Right lobe of liver (tissue), 6 donors: Measurements from ENCODE around the gene PRR5L. TPM values are rescaled to one million over a fixed set of nuclear protein-coding genes. Genes with fewer than 3 reads are reported as not detected.

Source experiments
- ATAC-seq, 4 donors: fragments of 200-7000 bp; cut with Tn5 transposase; one replicate each; pipeline ENCODE4 v1.9.1; 2020; ENCODE audit warnings: mild to moderate bottlenecking in 4 of 4, moderate library complexity in 4 of 4
- DNase-seq, 3 donors: peaks; one replicate each; pipeline ENCODE4 v3.0.0-alpha.2; 2020
- H3K27ac ChIP-seq, 3 donors: fragments of 200-600 bp; one replicate each; pipeline ENCODE4 v1.8.0; 2022
- H3K27me3 ChIP-seq, 2 donors: fragments of 200-600 bp; one replicate each; pipeline ENCODE4 v1.8.0; 2022
- H3K36me3 ChIP-seq, 4 donors: fragments of 200-600 bp; sonication (generic) in 1 of 4; one replicate each; pipeline versions ENCODE4 v1.5.1 to v1.8.0; 2017 to 2022; ENCODE audit warnings: control low read depth in 1 of 4
- H3K4me1 ChIP-seq, 4 donors: fragments of 200-600 bp; sonication (generic) in 1 of 4; one replicate each; pipeline versions ENCODE4 v1.5.1 to v1.8.0; 2017 to 2022; ENCODE audit warnings: control low read depth in 1 of 4
- H3K4me3 ChIP-seq, 3 donors: fragments of 200-600 bp; one replicate each; pipeline ENCODE4 v1.8.0; 2022
- H3K9me3 ChIP-seq, 4 donors: fragments of 200-600 bp; sonication (generic) in 1 of 4; one replicate each; pipeline versions ENCODE4 v1.5.1 to v1.8.0; 2017 to 2022; ENCODE audit warnings: control low read depth in 1 of 4
- CTCF ChIP-seq, 4 donors: fragments of 200-600 bp in 3 of 4; fragments of 450-650 bp in 1 of 4; IDR thresholded peaks; one replicate each; pipeline versions ENCODE4 v1.5.1 to v1.8.0; 2016 to 2022; ENCODE audit warnings: antibody characterized with exemption in 4 of 4, mild to moderate bottlenecking in 2 of 4
- POLR2A ChIP-seq: fragments of 450-650 bp; IDR thresholded peaks from one replicate; pipeline ENCODE4 v1.6.1; 2017; ENCODE audit warnings: antibody characterized with exemption, mild to moderate bottlenecking
- WGBS: methylation state at CpG from one replicate; pipeline ENCODE4 v1.1.6; 2018; ENCODE audit warnings: low coverage, low lambda C conversion rate; ENCODE audit not compliant: insufficient coverage; ENCODE audit errors: missing lambda C conversion rate; 5-methylcytosine and 5-hydroxymethylcytosine counted together
- intact Hi-C, 2 donors: fragments of 100-400 bp; cut with DNase I; formaldehyde crosslinking; loops; one replicate each; pipeline versions ENCODE4 v1.11.2 to v1.14.1; 2022
- total RNA-seq, 6 experiments: library from RNA; depleted of rRNA in 2 of 6; stranded (reverse); fragments of >200 nt in 2 of 6; fragmentation: NEBNext Ultra II Directional in 3 of 6; extraction: Animal tissue kit (Norgen Biotek cat#: 25700) in 3 of 6; gene quantifications; one replicate each; pipeline versions ENCODE4 v1.1.0 to v1.2.4, GENCODE V29; 2016 to 2023
- donor health status: DM: no; HTN: yes; CAD: no.
- donor health status: DM: no; HTN: no; CAD: no.
- donor health status: DM: no; HTN: no; CAD: no.
- donor health status: DM: no; HTN: yes; CAD: no.
- donor health status: DM: no; HTN: yes; CAD: no.

The PRR5L gene
- total RNA-seq, 6 experiments from 2014 or later, result 2.2 to 4.5 (median 2.3) TPM

GRCh38 chr11:36341915-36342314, 45.8 kb downstream of the PRR5L start:
- Histone ChIP-seq H3K36me3 (no peaks in the 10 kb centered on the region), H3K4me1 (no peaks in the 10 kb centered on the region), H3K27ac (no peak overlapping the region), H3K4me3 (no peak overlapping the region), H3K9me3 (no peaks in the 10 kb centered on the region), H3K27me3 (no peaks in the 10 kb centered on the region)
- ATAC-seq (no peak), DNase-seq (no peak)
- intact Hi-C loops, result no loop called here
- TF ChIP-seq POLR2A (no peak), CTCF (IDR thresholded peaks at IDR 0.05) (no peak)
- 60% methylated on average over 8 of the region's 8 CpGs for WGBS

GRCh38 chr11:36342327-36342726, 46.2 kb downstream of the PRR5L start:
- H3K27me3 ChIP-seq, result no peaks in the 10 kb centered on the region
- no peak for DNase-seq
- ATAC-seq, result no peak
- no peak overlapping the region for H3K27ac ChIP-seq
- TF ChIP-seq POLR2A (no peak), CTCF (IDR thresholded peaks at IDR 0.05) (no peak)
- WGBS, result 43% methylated on average over 5 of the region's 5 CpGs
- no peaks in the 10 kb centered on the region for H3K36me3 ChIP-seq
- H3K4me3 ChIP-seq, result no peak overlapping the region
- no peaks in the 10 kb centered on the region for H3K9me3 ChIP-seq
- no peaks in the 10 kb centered on the region for H3K4me1 ChIP-seq
- intact Hi-C loops, result no loop called here

- ATAC-seq (no peak), DNase-seq (no peak)
- Histone ChIP-seq H3K36me3 (no peaks in the 10 kb centered on the region), H3K4me3 (no peak overlapping the region), H3K27me3 (no peaks in the 10 kb centered on the region), H3K27ac (no peak overlapping the region), H3K9me3 (no peaks in the 10 kb centered on the region), H3K4me1 (no peaks in the 10 kb centered on the region)
- WGBS, result 78% methylated on average over 5 of the region's 5 CpGs
- intact Hi-C loops, result no loop called here
- TF ChIP-seq CTCF (IDR thresholded peaks at IDR 0.05), result no peak
- no peak for TF ChIP-seq POLR2A
Observed at GRCh38 chr11:36343436-36343835, 47.3 kb downstream of the PRR5L start.

GRCh38 chr11:36345084-36345511, 49.0 kb downstream of the PRR5L start:
- H3K36me3 ChIP-seq, result no peaks in the 10 kb centered on the region
- H3K27me3 ChIP-seq, result no peaks in the 10 kb centered on the region
- H3K27ac ChIP-seq, result no peak overlapping the region
- H3K4me1 ChIP-seq, result no peaks in the 10 kb centered on the region
- TF ChIP-seq CTCF (IDR thresholded peaks at IDR 0.05), result no peak
- no peak for TF ChIP-seq POLR2A
- intact Hi-C loops, result no loop called here
- WGBS, result 52% methylated on average over 11 of the region's 11 CpGs
- peak in 1 of 3 donors; percentile 22 for DNase-seq
- ATAC-seq, result peak; percentile 37 to 72 (median 54)
- H3K9me3 ChIP-seq, result no peaks in the 10 kb centered on the region
- no peak overlapping the region for H3K4me3 ChIP-seq
